ENCODE results near the gene RASGEF1C.

DNA sequence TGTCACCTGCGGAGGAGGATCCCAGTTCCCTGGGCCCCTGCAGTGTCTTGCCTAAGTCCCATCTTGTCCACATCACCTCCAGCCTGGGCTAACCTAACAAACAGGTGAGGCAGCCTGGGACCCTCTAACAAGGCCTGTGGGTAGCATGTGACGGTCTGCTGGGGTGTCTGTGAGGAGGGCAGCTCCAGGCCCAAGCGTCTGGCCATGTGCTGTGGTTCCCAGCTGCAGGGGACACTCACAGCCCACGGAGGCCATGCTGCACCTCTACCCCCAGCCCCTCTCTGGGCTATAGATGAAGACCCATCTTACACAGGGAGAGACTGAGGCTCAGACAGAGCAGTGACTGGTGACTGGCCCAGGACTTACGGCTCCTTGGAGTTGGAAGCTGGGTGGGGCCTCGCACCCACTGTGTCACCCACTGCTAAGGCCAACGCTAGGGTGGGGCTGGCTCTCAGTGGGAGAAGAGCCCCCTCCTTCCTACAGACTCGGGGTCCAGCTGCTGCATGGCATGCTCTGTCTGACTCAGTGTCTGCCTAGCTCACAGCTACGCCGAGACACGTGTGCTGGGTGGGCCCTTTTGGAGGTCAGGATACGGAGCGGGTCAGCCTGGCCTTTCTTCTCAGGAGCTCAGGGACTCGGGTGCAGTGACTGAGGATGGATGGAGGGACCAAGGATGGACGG lies 96.7 kb downstream of the RASGEF1C start:
- TF ChIP-seq, protein P1, sequence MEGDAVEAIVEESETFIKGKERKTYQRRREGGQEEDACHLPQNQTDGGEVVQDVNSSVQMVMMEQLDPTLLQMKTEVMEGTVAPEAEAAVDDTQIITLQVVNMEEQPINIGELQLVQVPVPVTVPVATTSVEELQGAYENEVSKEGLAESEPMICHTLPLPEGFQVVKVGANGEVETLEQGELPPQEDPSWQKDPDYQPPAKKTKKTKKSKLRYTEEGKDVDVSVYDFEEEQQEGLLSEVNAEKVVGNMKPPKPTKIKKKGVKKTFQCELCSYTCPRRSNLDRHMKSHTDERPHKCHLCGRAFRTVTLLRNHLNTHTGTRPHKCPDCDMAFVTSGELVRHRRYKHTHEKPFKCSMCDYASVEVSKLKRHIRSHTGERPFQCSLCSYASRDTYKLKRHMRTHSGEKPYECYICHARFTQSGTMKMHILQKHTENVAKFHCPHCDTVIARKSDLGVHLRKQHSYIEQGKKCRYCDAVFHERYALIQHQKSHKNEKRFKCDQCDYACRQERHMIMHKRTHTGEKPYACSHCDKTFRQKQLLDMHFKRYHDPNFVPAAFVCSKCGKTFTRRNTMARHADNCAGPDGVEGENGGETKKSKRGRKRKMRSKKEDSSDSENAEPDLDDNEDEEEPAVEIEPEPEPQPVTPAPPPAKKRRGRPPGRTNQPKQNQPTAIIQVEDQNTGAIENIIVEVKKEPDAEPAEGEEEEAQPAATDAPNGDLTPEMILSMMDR (IDR thresholded peaks at IDR 0.05): no peak
- TF ChIP-seq POLR2A (IDR thresholded peaks at IDR 0.05) (no peak), POLR2AphosphoS5 (IDR thresholded peaks at IDR 0.05) (no peak)

All from prostate gland (tissue), 2 donors.